ENCODE measurements around the gene NEK5. TPM values are rescaled to one million over a fixed set of nuclear protein-coding genes. Genes with fewer than 3 reads are reported as not detected.

The NEK5 gene
- total and polyA plus RNA-seq, 4 donors, result 3.0 to 7.6 (median 6.8) TPM

Other genes starting within 250 kb of the NEK5 start
- gene ATP7B, start 117.6 kb downstream of the NEK5 start, total RNA-seq, result 10 to 100 TPM in 1 of 2 donors, 1 to 10 TPM in 1; 9.8 to 10.5 TPM
- gene ATP7B, start 117.6 kb downstream of the NEK5 start, polyA plus RNA-seq (ENCODE audit: insufficient read length in 2 of 2), result 10 to 100 TPM; 12.7 to 13.0 TPM
- gene ALG11, start 116.7 kb downstream of the NEK5 start, total RNA-seq, result 10 to 100 TPM; 25.7 to 29.6 TPM
- gene ALG11, start 116.7 kb downstream of the NEK5 start, polyA plus RNA-seq (ENCODE audit: insufficient read length in 2 of 2), result 10 to 100 TPM in 1 of 2 donors, 1 to 10 TPM in 1; 9.8 to 16.7 TPM
- 10 to 100 TPM; 25.1 to 33.2 TPM for gene UTP14C, start 104.4 kb downstream of the NEK5 start, total RNA-seq
- 10 to 100 TPM; 22.2 to 24.4 TPM for gene UTP14C, start 104.4 kb downstream of the NEK5 start, polyA plus RNA-seq (ENCODE audit: insufficient read length in 2 of 2)
- 10 to 100 TPM; 11.4 to 24.1 TPM for gene NEK3, start 30.5 kb upstream of the NEK5 start, total RNA-seq
- gene NEK3, start 30.5 kb upstream of the NEK5 start, polyA plus RNA-seq (ENCODE audit: insufficient read length in 2 of 2), result 10 to 100 TPM; 15.4 to 29.1 TPM